Fibroblast of lung (primary cell): ENCODE results near the gene ARHGAP42.

Experiments
- EZH2 ChIP-seq: IDR thresholded peaks from 2 replicates; pipeline ENCODE4 v1.5.1; 2012; ENCODE audit warnings: low read length, control low read depth, mild to moderate bottlenecking; ENCODE audit errors: missing control alignments
- TF ChIP-seq, protein P1 (sequence below), 2 donors: IDR thresholded peaks in 1 of 2; conservative IDR thresholded peaks in 1 of 2; 1 replicate in 1 of 2; 2 replicates in 1 of 2; pipeline ENCODE4 v1.5.1; 2011 to 2012; ENCODE audit warnings: low read length in 2 of 2, control low read depth in 1 of 2, inconsistent platforms in 1 of 2, low read depth in 1 of 2, mild to moderate bottlenecking in 1 of 2

- TF ChIP-seq, protein P1, sequence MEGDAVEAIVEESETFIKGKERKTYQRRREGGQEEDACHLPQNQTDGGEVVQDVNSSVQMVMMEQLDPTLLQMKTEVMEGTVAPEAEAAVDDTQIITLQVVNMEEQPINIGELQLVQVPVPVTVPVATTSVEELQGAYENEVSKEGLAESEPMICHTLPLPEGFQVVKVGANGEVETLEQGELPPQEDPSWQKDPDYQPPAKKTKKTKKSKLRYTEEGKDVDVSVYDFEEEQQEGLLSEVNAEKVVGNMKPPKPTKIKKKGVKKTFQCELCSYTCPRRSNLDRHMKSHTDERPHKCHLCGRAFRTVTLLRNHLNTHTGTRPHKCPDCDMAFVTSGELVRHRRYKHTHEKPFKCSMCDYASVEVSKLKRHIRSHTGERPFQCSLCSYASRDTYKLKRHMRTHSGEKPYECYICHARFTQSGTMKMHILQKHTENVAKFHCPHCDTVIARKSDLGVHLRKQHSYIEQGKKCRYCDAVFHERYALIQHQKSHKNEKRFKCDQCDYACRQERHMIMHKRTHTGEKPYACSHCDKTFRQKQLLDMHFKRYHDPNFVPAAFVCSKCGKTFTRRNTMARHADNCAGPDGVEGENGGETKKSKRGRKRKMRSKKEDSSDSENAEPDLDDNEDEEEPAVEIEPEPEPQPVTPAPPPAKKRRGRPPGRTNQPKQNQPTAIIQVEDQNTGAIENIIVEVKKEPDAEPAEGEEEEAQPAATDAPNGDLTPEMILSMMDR (conservative IDR thresholded peaks at IDR 0.05 in 1 of 2, IDR thresholded peaks at IDR 0.05 in 1 of 2; ENCODE audit: low read depth in 1 of 2, low read length in 2 of 2): no peak
- TF ChIP-seq EZH2: no peak
These were observed 107.4 kb downstream of the ARHGAP42 start for GRCh38 chr11:100794446-100794845.
